Nephron (organoid): Measurements from ENCODE around the gene F2RL1.
A peak's percentile ranks its signal among the peaks of the same experiment; 100 is the strongest.
"Not testable (repeated sequence)": the region's sequence is repeated elsewhere in the genome, so short reads cannot be mapped to it uniquely, and the experiment has no call there.

ENCODE experiments used
- H3K27ac Mint-ChIP-seq, 3 experiments: 2 replicates each; pipeline ENCODE4 v1.8.0; 2020; ENCODE audit warnings: mixed read lengths in 3 of 3, mild to moderate bottlenecking in 2 of 3, moderate library complexity in 1 of 3
- H3K27me3 Mint-ChIP-seq: 2 replicates; pipeline ENCODE4 v1.8.0; 2021; ENCODE audit warnings: low read depth, mild to moderate bottlenecking, moderate library complexity, mixed read lengths
- H3K36me3 Mint-ChIP-seq: 2 replicates; pipeline ENCODE4 v1.8.0; 2020; ENCODE audit warnings: low read depth, mixed read lengths
- H3K4me1 Mint-ChIP-seq: 2 replicates; pipeline ENCODE4 v1.8.0; 2020; ENCODE audit warnings: mixed read lengths
- H3K4me3 Mint-ChIP-seq, 3 experiments: 2 replicates each; pipeline ENCODE4 v1.8.0; 2020; ENCODE audit warnings: mild to moderate bottlenecking in 3 of 3, mixed read lengths in 3 of 3, moderate library complexity in 2 of 3
- H3K9me3 Mint-ChIP-seq: 2 replicates; pipeline ENCODE4 v1.8.0; 2020; ENCODE audit warnings: mixed read lengths
- CTCF ChIP-seq, 3 experiments: fragments of 200-600 bp; sonication (generic); IDR thresholded peaks; one replicate each; pipeline ENCODE4 v1.5.0; 2021; ENCODE audit warnings: antibody characterized with exemption in 3 of 3; ENCODE audit not compliant: unreplicated experiment in 3 of 3

Gene F2RL1

GRCh38 chr5:76808141-76808691, 10.6 kb upstream of the F2RL1 start:
- H3K27me3 Mint-ChIP-seq: peaks cover 23% of the 10 kb centered on the region
- no peak overlapping the region for H3K4me3 Mint-ChIP-seq
- peak overlapping the region; percentile 40 to 86 (median 51) for H3K27ac Mint-ChIP-seq

GRCh38 chr5:76809141-76809540, 9.7 kb upstream of the F2RL1 start:
- peaks cover 3% of the 10 kb centered on the region for H3K36me3 Mint-ChIP-seq
- H3K27me3 Mint-ChIP-seq: peaks cover 21% of the 10 kb centered on the region
- H3K4me1 Mint-ChIP-seq: peaks cover 24% of the 10 kb centered on the region
- no peak overlapping the region for H3K4me3 Mint-ChIP-seq
- H3K9me3 Mint-ChIP-seq: peaks cover 7% of the 10 kb centered on the region
- H3K27ac Mint-ChIP-seq: peak overlapping the region in 1 of 3 experiments; percentile 21
- TF ChIP-seq CTCF (IDR thresholded peaks at IDR 0.05; ENCODE audit: unreplicated experiment in 3 of 3): no peak

More at GRCh38 chr5:76808141-76808691, 10.6 kb upstream of the F2RL1 start:
- H3K9me3 Mint-ChIP-seq: peaks cover 7% of the 10 kb centered on the region
- peaks cover 24% of the 10 kb centered on the region for H3K4me1 Mint-ChIP-seq
- no peak for TF ChIP-seq CTCF (IDR thresholded peaks at IDR 0.05; ENCODE audit: unreplicated experiment in 3 of 3)
- peaks cover 3% of the 10 kb centered on the region for H3K36me3 Mint-ChIP-seq

GRCh38 chr5:76810236-76810635, 8.6 kb upstream of the F2RL1 start:
- H3K4me3 Mint-ChIP-seq: no peak overlapping the region
- peaks cover 24% of the 10 kb centered on the region for H3K4me1 Mint-ChIP-seq
- peaks cover 3% of the 10 kb centered on the region for H3K36me3 Mint-ChIP-seq
- H3K27ac Mint-ChIP-seq: no peak overlapping the region
- peaks cover 7% of the 10 kb centered on the region for H3K9me3 Mint-ChIP-seq
- H3K27me3 Mint-ChIP-seq: peaks cover 22% of the 10 kb centered on the region
- no peak for TF ChIP-seq CTCF (IDR thresholded peaks at IDR 0.05; ENCODE audit: unreplicated experiment in 3 of 3)

- no peak for TF ChIP-seq CTCF (IDR thresholded peaks at IDR 0.05; ENCODE audit: unreplicated experiment in 3 of 3)
- Mint-ChIP-seq H3K27me3 (peaks cover 27% of the 10 kb centered on the region), H3K27ac (no peak overlapping the region), H3K4me3 (no peak overlapping the region), H3K9me3 (peaks cover 7% of the 10 kb centered on the region), H3K36me3 (peaks cover 3% of the 10 kb centered on the region), H3K4me1 (peaks cover 17% of the 10 kb centered on the region)
Measured at GRCh38 chr5:76811214-76811613, 7.6 kb upstream of the F2RL1 start.

- H3K27me3 Mint-ChIP-seq: peaks cover 33% of the 10 kb centered on the region
- not testable (repeated sequence) for H3K4me3 Mint-ChIP-seq, H3K9me3 Mint-ChIP-seq, H3K27ac Mint-ChIP-seq, H3K36me3 Mint-ChIP-seq
- H3K4me1 Mint-ChIP-seq: peaks cover 14% of the 10 kb centered on the region
Measured at GRCh38 chr5:76812209-76812608, 6.6 kb upstream of the F2RL1 start.

GRCh38 chr5:76813982-76814562, 4.8 kb upstream of the F2RL1 start:
- peaks cover 5% of the 10 kb centered on the region for H3K4me1 Mint-ChIP-seq
- peaks cover 3% of the 10 kb centered on the region for H3K36me3 Mint-ChIP-seq
- no peak overlapping the region for H3K4me3 Mint-ChIP-seq
- no peak overlapping the region for H3K27ac Mint-ChIP-seq
- H3K9me3 Mint-ChIP-seq: peaks cover 7% of the 10 kb centered on the region
- TF ChIP-seq CTCF (IDR thresholded peaks at IDR 0.05; ENCODE audit: unreplicated experiment in 3 of 3): no peak
- H3K27me3 Mint-ChIP-seq: peaks cover 42% of the 10 kb centered on the region
